ENCODE measurements around the gene KRT78.

The KRT78 gene

DNA sequence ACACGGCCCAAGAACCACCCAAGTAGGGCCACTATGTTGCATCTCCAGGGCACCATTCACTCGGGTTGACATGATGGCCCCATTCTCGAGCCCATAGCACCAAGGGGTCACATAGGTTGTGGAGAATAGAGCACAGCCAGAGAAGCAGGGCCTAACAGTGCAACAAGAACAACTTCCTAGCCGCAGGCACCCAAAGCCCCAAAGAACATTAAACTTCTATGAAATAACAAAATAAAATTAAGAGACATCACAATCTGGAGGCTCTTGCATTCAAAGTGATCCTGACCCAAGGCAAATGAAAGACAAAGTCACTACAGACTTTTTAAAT lies 36.8 kb downstream of the KRT78 start:
- DNase-seq (ENCODE audit: low read depth, low spot score): no peak

DNA sequence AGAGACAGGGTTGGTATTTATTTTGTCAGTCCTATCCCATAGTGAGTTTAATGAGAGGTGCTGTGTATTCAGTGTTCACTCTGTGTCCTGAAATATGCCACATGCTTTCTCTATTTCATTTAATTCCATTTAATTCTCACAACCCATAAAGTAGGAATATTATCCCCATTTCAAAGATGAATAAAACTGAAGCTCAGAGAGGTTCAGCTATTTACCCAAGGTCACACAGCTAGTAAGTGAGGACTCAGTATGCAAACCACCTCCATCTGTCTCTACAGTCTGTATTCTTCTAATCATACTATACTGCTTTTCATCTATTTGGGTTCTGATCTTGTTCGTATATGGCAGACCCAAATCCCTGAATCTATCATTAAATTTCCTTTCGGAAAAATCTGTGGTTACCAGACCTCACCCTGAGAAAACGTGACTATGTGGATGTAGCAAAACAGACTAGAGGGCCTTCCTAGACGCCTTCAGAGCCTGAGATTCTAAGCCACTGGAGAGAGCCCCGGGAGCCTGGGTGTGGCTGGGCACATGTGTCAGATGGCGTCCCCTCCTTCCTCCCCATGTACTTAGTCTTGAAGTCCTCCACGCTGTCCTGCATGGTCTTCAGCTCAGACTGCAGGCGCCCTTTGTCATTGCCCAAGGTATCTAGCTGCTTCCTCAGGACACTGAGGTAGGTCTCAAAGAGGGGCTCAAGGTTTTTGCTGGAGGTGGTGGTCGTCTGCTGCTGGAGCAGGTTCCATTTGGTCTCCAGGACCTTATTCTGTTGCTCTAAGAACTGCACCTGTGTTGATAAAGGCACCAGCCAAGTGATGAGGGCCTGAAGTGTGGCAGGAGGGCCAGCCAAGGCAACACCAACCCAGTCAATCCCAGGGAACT lies 37.4 kb downstream of the KRT78 start:
- DNase-seq (ENCODE audit: low read depth, low spot score): no peak

DNA sequence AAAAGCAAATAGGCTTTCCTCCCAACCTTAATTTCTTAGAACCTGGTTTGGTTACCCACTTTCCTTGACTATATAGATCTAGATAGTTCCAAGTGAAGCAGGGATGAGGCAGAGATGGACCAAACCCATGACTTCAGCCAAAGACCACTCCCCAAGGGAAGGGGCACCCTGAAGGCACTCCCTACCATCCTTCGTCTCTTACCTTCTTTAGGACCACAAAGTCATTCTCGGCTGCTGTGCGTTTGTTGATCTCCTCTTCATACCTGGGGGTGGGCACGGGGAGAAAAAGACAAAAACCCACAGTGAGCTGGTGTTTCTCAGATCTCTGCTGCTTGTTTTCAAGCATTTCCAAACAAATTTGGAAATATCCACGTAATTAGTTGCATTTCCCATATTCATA lies 38.2 kb downstream of the KRT78 start:
- no peak for DNase-seq (ENCODE audit: low read depth, low spot score)

DNA sequence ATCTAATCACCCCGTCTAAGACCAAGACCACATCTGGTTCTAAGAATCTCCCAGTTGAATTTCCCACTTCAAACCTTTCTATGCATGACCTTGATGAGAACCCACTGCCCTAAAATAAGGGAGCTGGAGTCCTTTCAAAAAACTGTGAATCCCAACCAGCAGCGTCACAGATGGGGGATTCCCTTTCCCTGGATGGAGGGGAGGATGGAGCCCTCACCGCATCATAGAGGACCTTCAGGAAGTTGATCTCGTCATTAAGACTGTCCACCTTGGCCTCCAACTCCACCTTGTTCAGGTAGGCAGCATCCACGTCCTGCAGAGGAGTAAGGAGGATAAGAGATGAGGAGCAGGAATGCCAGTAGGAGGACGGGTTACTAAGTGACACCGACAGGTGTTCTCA lies 39.6 kb downstream of the KRT78 start:
- DNase-seq (ENCODE audit: low read depth, low spot score): no peak

DNA sequence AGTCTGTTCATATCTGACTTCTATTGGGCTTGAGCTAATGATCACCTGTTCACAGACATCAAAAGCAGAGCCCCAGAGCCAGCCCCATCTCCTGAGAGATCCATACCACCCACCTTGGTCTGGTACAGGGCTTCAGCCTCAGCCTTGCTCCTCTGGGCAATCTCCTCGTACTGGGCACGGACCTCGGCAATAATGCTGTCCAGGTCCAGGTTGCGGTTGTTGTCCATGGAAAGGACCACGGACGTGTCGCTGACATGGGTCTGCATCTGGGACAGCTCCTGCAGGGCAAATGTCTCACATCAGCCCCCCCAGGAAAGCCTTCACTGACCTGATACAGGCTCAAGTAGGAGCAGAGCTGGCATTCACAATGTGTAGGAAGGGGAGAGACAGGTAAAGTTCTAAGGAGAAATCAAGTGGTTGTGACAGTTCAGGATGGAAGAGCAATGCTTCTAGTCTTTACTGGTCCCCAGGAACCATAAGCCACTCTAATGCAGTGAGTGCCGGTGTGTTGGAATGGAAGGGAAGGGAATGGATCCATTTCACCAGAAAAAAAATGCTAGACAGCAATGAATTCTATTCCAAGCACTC lies 40.1 kb downstream of the KRT78 start:
- no peak for DNase-seq (ENCODE audit: low read depth, low spot score)

DNA sequence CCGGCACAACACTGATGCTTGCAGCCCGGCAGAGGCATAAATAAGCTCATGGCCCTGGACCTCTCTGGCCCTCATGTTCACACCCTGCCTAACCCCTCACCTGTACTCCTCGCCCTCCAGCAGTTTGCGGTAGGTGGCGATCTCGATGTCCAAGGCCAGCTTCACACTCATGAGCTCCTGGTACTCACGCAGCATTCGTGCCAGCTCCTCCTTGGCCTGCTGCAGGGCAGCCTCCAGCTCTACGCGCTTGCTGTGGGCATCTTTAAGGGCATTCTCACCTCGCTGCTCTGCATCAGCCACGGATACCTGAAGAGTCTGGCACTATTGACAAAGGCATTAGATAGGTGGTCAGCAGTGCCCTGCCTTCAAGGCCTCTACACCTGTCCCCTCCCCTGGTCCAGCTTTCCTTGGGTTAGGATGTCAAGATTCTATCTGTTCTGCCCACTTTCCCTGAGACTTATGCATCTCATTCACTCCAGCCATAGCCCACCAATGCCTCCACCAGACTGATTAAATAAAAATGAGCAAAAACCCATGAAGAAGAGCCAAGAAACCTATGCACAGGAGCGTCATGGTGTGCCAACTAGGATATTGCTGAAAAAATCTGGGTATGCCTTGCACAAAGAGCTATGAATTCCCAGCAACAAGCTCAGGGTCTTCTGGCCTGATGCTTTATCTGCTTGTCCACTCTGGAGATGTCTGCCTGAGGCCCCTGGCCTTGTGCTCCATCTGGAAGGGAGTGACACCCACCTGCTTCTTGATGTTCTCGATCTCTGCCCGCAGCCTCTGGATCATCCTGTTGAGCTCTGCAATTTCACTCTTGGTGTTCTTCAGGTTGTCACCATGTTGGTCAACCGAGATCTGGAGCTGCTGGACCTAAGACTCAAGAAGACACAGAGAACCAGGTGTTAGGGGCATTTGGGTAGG lies 41.0 kb downstream of the KRT78 start:
- no peak for DNase-seq (ENCODE audit: low read depth, low spot score)

DNA sequence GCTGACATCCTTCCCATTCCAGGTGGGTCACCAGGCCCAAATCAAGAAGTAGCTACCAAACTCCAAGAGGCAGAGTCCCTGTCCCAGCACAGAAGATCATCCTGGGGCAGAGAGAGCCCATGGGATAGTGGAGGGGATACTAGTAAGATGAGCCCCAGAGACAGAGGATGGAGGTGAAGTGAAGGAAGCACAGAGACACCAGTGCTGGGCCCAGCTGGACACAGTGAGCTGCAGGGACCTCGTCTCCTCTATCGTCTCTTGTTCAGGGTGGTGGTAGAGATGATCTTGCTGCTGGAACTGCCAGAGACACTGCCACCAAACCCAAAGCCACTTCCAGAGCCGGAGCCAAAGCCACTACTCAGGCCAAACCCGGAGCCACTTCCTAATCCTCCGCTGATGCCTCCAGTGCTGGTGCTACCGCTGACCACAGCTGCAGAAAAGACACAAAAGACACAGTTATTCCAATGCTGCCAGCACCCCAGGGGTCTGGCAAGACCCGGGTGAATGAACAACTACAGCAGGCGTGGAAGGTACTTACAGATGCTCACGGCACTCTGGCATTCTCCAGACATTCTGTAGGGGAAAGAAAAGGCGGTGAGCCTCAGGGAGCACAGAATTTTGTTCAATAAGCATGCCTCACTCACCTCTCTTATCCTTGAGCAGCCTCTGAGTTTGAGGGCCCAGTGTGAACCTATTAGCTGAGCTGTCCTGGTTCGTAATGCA lies 41.8 kb downstream of the KRT78 start:
- DNase-seq (ENCODE audit: low read depth, low spot score): no peak

DNA sequence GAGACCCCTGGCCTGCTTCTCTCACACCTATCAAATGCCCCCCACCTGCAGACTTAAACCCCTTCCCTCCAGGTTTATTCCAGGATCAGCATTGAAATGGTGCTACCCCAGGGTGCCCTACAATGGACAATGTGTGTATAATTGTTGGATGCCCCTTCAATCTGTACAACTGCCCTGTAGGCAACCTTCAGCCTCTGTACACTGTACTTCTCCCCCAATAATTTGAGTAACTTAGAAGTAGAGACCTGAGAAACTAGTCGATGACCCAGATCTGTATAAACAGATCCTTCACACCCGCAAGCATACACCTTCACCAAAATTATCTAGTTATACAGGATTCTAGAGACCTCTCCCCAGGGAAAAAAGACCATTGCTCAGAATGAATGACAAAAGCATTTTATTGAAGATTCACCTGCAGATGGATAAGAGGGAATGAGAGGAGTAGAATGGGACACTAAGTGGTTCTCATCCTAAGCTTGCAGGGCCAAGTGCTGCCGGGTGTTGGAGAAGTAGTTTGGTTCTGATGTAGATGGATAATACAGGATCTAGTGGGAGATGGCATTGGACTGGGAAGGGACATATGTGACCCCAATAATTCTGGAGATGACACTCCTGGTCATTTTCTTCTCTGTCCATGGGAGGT lies 42.5 kb downstream of the KRT78 start:
- DNase-seq (ENCODE audit: low read depth, low spot score): no peak

DNA sequence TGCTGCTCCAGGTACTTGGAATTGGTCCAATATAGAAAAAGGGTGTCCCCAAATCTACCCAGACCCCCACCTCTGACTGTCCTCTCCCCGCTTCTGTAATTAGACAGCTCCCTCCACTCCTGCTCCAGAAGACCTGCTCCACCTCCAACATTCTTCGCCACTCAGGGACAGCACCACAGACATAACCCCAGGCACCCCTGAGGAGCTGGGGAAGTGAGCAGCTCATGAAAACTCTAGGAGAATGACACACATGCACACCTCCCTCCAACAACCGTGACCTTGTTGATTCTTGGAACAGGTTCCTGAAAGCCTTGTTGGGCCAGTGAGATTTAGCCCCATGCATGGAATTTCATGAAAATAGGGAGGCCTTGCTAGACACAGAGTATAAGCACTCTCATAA lies 43.1 kb downstream of the KRT78 start:
- DNase-seq (ENCODE audit: low read depth, low spot score): no peak

DNA sequence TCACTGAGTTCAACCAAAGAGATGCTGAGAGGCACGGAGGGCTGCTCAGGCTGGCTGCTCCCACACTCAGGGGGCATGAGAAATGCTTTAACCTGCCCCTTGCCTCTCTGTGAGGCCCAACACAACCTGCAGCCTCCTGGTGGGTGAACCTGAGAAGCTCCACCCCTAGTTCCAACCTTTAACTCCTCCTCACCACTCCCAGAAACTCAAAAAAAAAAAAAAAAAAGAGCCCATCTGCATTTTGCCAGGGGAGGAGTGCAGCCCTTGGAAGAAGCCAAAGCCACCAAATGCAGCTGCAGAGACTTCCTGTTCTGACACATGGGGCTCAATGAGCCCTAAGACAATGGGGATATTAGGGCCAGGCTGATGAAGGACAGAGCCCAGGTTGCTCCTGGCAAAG lies 43.8 kb downstream of the KRT78 start:
- no peak for DNase-seq (ENCODE audit: low read depth, low spot score)

DNA sequence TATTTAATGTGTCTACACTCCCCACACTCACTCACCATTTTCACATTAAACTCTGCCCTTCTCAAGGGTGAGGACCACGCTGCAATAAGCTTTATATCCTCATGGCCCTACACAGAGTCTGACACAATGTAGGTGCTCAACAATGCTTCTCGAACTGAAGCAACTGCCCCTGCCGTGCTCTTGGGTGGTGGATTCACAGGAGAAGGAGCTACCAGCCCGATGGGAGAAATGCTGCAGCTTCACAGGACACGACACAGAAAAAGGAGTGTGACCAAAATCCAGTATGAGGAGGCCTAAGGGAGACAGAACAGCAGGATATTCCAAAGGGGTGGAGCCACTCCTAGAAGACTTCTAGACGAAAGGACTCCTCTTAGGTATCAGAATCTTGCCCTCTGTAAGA lies 46.4 kb downstream of the KRT78 start:
- DNase-seq (ENCODE audit: low read depth, low spot score): no peak

DNA sequence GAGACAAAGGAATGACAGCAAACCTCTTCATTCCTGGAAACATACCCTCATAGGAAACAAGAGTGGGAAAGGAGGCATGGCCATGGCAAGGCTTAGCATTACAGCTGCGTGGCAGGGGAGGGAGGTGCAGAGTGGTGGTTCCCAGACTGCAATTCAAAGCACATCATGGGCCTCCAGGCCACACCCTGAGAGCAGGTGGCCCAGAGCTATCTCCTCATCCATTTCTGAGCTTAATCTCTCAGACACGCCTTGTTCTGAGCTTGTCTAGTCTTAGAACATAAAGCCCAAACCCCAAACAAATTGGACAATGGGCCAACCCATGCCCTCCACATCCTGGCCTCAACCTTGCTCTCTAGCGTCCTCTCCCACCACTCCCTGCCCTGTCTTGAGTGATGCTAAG lies 47.0 kb downstream of the KRT78 start:
- no peak for DNase-seq (ENCODE audit: low read depth, low spot score)

DNA sequence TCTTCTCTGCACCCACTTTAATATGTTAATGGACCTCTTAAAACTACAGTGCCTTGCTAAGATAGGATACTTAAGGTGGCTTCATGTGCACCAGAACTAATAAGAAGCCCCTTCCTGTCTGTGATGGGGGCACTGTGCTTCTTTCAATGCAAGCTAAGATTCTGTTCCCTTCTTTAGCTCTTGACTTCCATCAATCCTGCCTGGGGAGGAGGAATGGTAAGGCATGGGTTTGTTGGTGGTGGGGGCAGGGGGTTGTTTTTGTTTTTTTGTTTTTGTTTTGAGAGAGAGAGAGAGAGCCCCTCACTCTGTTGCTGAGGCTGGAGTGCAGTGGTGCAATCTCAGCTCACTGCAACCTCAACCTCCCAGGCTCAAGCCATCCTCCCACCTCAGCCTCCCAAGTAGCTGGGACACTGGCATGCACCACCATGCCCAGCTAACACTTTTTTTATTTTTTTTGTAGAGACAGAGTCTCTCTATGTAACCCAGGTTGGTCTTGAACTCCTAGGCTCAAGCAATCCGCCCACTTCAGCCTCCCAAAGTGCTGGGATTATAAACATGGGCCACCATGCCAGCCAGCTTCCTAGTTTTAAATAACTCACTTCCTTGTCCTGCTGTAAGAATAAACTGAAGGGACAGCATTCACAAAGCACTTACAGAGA lies 48.4 kb downstream of the KRT78 start:
- no peak for DNase-seq (ENCODE audit: low read depth, low spot score)

DNA sequence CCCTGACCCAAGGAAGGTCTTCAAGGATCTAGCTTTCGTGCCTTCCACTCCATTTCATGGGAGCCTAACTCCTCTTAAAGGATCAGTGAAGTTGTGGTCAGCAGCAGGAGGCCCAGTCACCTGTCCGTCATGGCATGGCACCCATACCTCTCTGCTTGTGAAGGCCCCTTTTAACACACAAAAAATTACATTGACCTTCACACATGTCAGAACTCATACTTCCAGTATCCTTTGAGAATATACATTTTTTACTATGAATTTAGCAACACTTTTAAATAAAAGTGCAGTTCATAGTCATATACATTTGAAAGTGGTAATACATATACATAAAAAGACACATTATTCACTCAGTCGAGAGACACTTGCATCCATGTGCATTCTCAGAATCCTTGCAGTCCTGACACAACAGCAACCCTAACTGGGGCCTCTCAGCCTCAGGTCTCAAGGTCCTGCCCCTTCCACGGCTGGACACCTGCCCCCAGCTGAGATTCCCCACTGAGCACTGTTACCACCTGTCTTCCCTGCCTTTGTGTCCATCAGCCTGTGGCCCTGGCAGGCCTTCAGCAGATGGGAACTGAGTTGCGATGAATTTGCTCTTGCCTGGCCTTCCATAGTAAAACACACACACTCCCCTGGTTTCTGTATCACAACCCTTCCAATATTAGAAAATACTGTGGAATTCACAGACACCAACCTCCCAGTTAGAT lies 49.1 kb downstream of the KRT78 start:
- DNase-seq (ENCODE audit: low read depth, low spot score): no peak

DNA sequence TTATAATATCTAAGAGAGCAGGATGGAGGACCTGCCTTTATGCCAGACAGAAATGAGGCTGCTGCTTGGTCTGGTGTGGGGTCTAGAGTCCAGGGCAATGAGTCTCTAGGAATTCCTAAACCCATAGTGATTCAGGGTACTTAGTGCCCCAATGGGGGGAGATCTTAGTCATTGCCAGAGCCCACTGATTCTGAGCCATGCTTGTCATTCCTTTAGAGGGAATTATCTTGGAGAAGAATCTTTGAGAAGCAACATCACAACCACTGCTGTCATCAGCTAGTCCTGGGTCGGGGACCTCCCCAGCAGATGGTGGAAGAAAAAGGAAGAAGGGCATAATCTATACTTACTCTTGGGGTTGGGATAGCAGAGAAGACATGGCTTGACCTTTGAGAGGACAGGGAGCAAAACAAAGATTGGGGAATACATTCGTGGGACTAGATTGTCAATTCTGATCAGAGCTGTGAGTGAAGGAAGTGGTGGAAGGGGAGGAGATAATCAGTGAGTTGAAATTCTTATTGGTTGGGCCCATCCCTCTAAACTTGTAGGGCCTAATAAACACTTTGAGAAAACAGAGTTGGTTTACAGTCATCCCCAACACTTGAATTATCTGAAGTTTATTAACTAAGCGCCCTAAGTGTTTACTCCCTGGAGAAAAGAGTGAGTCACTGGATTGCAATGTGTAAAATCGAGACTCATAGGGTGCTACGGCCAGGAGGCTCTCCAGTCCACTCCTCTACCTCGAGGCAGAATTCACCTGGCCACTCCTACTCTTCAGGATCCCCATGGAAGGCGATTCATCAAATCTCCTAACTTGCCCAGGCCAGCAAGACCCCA lies 49.9 kb downstream of the KRT78 start:
- no peak for DNase-seq (ENCODE audit: low read depth, low spot score)

DNA sequence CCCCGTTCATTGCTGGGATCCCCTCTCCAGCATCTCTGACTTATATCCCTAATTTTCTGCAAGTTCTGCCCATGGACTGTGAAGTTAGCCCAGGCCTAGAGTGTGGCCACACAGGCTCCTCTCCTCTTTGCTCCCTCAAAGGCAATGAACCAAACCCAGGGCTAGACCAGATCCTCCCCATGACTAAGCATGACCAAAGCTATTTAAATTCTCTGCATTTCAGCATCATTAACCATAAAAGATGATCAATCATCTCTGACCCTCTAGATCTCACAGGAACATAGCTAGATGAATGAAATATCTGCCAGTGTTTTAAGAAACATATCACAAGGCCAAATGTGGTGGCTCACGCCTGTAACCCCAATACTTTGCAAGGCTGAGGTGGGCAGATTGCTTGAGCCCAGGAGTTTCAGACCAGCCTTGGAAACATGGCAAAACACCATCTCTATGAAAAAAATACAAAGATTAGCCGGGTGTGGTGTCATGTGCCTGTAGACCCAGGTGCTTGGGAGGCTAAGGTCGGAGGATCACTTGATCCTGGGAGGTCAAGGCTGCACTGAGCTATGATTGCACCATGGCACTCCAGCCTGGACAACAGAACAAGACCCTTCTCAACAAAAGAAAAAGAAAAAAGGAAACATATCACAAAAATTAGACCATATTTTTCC lies 50.7 kb downstream of the KRT78 start:
- no peak for DNase-seq (ENCODE audit: low read depth, low spot score)

DNA sequence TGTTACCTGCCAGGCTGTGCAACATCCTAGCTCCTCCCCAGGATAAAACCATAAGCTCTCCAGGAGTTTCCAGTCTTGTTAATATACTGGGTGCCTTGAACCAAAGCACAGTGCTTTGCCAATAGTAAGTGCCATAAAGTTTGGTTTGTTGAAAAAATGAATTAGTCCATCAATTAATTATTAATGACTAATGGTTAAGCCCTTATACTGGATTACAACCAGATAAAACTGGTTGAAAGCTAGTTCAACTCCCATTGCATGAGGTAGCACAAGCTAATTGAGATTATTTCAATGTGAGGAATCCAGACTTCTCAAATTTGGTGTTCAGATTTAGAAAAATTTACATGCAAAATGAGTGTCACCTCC lies 51.3 kb downstream of the KRT78 start:
- DNase-seq (ENCODE audit: low read depth, low spot score): no peak

DNA sequence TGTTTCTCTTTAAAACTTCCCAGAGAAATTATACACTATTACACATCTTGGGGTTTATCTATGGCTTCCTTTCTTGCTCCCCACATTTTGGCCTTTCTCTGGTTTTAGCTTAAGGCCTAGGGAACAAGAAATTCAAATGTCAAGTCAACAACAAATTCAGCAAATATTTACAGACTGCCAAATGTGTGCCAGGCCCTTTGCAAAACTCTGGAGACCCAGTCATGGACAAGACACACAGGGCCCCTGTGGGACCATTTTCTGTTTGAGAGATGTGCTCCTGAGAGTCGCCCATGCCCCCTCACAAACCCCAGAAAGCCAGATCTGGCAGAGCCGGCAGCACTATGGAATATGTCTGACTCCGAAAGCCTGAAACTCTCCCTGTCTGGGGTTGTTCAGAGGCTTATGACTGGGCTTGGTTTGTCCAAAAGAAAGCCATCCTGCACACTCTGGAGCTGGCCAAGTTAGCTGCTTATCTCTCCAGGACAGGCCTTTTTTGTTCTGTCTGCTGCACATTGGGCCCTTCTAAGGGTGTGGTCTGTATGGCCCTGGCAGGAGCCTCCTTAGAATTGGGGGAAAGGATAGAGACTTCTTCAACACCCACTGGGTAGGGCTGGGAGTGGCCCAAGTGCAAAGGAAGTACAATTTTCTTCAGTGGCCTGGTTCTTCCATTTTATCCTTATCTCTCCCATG lies 51.8 kb downstream of the KRT78 start:
- DNase-seq (ENCODE audit: low read depth, low spot score): no peak
